ENCODE measurements around the gene PDE6B. TPM values are rescaled to one million over a fixed set of nuclear protein-coding genes. Genes with fewer than 3 reads are reported as not detected.
"Not testable (repeated sequence)": the region's sequence is repeated elsewhere in the genome, so short reads cannot be mapped to it uniquely, and the experiment has no call there.

PDE6B gene
- total RNA-seq, 1 donor from 2014 or later, result 1.5 TPM

DNA sequence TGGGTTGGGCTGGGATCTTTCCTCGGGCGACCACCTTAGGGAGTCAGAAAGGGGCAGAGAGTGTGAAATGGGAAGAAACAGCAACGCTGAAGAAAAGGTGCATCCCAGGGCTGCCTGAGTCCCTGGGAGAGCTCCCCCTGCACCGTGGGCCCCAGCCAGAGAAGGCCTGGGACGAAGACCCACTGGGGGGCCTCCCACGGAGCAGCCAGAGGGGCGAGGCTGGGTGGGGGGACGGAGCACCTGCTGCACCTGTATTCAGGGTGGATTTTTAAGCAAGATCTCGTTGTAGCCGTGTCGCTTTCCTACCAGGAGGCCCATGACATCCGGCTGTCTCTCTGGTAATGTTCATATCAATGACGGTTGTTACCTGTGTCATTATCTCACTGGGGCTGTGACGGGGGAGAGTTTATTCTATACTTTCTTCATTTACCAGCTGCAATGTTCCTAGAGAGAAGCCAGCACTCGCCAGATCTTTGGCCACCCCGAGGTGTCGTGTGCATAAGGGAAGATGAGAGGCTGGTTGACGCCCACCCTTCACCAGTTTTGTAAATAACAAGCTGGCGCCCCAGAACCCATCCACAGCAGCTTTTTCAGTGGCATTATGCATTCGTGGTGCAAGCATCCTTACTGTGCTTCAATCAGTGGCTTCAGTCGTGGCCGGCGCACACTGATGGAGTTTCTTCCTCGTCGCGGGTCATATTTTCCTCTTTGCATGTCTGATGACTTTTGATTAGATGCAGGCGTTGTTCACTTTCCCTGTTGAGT, 74.6 kb downstream of the PDE6B start:
- DNase-seq (ENCODE audit: extremely low read depth, low read depth, low spot score), result no peak

- no peak for DNase-seq (ENCODE audit: extremely low read depth, low read depth, low spot score)
Observed at GRCh38 chr4:700587-701264, 75.4 kb downstream of the PDE6B start.

GRCh38 chr4:702618-703048, 77.3 kb downstream of the PDE6B start:
- DNase-seq (ENCODE audit: extremely low read depth, low read depth, low spot score), result no peak

GRCh38 chr4:703336-704197, 78.2 kb downstream of the PDE6B start:
- DNase-seq (ENCODE audit: extremely low read depth, low read depth, low spot score), result no peak

DNA sequence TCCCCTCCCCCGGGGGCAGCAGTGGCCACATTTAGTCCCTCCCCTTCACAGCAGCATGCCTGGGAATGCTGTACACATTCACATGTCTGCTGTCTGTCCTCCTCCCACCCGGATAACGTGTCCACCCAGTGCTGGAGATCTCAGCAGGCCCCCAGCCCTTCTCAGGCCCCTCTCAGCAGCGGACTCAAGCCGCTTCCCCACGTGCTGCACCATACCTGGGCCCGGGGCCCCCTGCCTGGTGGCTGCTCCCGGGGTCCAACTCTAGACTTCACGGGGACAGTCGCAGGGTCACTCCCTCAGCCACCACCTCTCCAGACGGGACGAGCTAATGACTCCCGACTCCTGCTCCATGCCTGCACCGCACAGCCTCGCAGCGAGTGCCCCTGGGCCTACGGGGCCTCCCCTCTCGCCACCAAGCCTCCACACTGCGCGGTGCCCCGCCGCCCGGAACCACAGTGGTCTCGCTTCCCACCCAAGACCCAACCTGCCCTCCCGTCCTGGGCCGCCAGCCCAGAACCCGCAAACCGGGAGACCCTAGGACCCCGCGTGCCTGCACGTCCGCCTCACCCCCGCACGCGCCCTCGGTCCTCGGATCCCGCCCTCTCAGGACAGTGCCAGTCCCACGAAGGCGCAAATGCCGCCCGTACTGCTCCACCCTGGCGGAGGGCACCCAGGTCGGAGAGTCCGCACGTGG, 79.0 kb downstream of the PDE6B start:
- no peak for DNase-seq (ENCODE audit: extremely low read depth, low read depth, low spot score)

DNA sequence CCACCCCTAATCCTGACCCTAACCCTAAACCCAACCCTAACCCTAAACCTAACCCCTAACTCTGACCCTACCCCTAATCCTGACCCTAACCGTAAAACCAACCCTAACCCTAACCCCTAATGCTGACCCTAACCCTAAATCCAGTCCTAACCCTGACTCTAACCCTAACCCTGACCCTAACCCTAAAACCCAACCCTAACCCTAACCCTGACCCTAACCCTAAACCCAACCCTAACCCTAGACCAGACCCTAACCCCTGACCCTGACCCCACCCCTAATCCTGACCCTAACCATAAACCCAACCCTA, 79.6 kb downstream of the PDE6B start:
- DNase-seq (ENCODE audit: extremely low read depth, low read depth, low spot score), result no peak

DNA sequence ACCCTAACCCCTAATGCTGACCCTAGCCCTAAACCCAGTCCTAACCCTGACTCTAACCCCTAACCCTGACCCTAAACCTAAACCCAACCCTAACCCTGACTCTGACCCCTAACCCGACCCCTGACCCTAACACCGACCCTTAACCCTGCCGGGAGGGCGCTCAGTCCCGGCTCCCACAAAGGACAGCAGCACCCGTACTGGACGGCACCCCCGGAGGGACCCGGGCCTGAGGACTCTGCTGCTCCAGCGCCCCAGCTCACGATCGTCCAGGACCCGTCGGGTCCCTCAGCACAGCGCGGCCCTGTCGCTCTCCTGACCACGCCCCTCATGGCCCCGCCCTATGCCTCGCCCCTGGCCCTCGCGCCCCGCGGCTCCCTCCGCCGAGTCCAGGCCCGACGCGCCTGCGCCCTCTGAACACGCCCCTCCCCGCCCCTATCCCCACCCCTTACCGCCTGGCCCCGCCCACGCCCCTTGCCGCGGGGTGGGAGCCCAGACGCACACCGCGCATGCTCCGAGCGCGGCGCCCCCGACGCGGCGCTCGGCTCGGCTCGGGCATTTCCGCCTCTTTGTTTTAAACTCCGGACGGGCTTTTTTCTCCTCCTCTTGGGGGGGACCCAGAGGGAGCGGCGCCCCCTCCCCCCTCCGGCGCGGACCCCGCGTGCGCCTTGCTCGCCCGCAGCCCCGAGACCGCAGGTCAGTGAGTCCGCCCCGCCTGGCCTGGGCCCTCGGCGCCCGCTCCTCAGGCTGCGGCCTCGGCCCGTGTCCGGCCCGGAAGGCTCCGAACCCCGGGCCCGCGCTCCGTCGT, 80.1 kb downstream of the PDE6B start, which contains the start of gene PCGF3:
PCGF3 (plus strand) TSS at position 555 of the 805 bp plus-strand sequence. CDS start 27,849 bp downstream, outside the sequence.
- no peak for DNase-seq (ENCODE audit: extremely low read depth, low read depth, low spot score)

- not testable (repeated sequence) for DNase-seq (ENCODE audit: extremely low read depth, low read depth, low spot score)
Observed at GRCh38 chr4:706083-706633, 80.8 kb downstream of the PDE6B start.

DNA sequence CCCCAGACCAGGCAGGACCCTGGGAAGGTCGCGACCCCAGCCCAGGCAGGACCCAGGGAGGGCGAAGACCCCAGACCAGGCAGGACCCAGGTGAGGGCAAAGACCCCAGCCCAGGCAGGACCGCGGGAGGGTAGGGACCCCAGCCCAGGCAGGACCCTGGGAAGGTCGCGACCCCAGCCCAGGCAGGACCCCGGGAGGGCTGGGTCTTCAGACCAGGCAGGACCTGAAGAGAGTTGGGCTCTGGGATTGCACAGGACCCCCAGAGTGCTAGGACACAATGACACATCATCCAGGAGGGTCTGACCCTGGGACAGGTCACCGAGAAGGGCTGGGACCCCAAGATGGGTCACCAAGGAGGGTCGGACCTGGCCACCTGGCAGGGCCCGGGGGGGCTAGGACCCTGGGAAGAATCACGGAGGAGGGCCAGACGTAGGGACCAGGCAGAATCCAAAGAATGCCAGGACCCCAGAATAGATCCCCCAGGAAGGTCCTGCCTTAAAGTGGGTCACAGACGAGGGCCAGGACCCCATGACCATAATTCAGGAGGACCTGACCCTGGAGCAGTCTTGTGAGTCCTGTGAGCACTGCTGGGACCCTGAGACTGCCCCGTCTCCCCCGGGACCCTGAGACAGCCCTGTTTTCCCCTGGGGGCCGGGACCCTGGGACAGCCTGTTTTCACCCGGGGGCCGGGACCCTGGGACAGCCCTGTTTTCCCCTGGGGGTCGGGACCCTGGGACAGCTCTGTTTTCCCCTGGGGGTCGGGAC, 81.6 kb downstream of the PDE6B start:
- no peak for DNase-seq (ENCODE audit: extremely low read depth, low read depth, low spot score)

DNA sequence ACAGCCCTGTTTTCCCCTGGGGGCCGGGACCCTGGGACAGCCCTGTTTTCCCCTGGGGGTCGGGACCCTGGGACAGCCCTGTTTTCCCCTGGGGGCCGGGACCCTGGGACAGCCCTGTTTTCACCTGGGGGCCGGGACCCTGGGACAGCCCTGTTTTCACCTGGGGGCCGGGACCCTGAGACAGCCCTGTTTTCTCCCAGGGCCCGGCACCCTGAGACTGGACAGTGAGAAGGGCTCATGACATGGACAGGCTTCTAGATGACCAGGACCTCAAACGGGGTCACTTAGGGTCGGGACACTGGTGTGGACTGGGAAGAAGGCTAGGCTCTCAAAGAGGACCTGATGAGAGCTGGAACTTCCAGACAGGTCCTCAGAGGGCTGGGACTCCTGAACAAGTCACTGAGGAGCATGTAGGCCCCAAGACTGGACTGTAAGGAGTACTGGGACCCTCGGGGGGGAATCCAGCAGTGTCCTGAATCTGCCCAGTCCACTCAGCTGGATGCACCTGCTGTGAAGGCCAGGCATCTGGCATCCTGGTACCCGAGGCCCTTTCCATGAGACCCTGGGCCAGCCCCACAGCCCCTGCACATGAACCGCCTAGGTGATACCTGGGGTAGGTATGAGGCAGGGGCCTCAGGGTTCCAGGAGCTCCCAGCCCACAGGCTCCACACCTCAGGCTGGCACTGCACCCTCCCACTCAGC, 82.7 kb downstream of the PDE6B start:
- DNase-seq (ENCODE audit: extremely low read depth, low read depth, low spot score), result no peak

GRCh38 chr4:708631-708933, 83.2 kb downstream of the PDE6B start:
- no peak for DNase-seq (ENCODE audit: extremely low read depth, low read depth, low spot score)

DNA sequence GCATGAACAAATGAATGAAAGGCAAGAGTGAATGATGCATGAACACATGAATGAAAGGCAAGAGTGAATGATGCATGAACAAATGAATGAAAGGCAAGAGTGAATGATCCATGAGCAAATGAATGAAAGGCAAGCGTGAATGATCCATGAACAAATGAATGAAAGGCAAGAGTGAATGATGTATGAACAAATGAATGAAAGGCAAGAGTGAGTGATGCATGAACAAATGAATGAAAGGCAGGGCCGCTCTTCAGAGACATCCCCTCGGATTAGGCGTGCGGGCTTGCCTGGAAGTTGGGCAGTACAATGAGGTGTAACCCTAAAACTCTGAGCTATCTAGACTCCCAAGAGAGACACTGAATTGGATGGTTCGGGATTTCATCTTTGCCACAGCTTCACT, 84.0 kb downstream of the PDE6B start:
- DNase-seq (ENCODE audit: extremely low read depth, low read depth, low spot score), result no peak

DNA sequence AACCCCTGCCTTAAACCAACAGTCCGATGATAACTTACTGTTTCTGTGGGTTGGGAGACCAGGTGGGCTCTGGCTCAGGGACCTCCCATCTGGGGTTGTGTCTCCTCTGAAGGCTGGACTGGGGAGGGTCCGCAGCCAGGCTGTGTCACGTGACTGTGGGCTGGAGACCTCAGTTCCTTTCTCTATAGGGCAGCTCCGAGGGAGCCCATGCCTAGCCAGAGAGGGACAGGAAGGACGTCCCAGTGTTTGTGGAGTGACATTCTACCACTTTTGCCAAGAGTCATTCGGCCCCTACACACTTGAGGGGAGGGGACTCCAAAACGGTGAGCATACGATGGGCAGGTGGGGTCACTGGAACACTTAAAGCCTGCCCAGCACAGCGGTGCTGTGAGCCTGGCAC, 84.7 kb downstream of the PDE6B start:
- no peak for DNase-seq (ENCODE audit: extremely low read depth, low read depth, low spot score)

DNA sequence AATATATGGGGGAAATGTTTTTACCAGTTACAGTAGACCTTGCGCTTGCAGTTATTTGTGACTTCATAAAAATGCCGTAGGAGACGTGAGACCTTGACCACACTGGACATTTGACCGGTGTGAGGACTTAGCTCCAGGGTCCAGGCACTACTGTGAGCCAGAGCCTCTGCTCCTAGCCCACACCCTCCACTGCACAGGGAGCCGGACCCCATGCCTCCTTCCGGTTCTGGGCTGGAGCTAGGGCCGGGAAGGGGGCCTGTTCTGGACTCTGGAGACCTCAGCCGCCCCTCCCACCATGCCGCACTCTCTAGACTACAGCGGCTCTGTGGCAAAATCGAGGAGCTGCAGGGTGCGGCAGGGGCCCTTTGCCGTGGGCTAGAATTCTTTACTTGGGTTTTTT, 85.5 kb downstream of the PDE6B start:
- DNase-seq (ENCODE audit: extremely low read depth, low read depth, low spot score), result no peak

DNA sequence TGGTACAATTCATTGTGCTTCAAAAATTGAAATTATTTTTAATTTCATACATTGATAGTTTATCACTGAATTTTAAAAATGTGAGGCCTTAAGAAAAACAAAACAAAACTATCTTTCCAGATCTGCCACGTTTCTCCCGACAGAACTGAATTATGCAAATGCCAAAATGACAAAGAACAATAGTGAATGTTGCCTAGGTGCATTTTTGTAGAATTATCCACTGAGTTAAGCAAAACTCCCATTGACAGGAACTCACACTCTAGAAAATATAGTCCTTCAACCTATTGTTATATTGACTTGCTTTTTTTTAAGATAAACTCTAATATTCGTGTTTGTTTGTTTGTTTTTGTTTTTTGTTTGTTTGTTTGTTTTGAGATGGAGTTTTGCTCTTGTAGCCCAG, 86.7 kb downstream of the PDE6B start:
- DNase-seq (ENCODE audit: extremely low read depth, low read depth, low spot score), result no peak

DNA sequence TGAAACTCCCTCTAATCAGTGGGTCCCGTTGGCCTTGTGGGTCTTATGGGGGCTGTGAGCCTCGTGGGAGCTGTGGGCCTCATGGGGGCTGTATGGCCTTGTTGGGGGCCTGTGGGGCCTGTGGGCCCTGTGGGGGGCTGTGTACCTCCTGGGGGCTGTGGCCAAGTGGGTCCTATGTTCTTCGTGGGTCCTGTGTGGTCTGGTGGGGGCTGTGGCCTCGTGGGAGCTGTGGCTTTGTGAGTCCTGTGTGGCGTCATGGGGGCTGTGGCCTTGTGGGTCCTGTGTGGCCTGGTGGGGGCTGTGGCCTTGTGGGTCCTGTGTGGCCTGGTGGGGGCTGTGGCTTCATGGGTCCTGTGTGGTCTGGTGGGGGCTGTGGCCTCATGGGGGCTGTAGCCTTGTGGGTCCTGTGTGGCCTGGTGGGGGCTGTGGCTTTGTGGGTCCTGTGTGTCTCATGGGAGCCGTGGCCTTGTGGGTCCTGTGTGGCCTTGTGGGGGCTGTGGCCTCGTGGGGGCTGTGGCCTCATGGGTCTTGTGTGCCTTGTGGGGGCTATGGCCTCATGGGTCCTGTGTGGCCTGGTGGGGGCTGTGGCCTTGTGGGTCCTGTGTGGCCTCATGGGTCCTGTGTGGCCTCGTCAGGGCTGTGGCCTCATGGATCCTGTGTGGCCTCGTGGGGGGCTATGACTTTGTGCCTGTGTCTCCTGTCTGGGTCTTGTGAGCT, 87.7 kb downstream of the PDE6B start:
- no peak for DNase-seq (ENCODE audit: extremely low read depth, low read depth, low spot score)

DNA sequence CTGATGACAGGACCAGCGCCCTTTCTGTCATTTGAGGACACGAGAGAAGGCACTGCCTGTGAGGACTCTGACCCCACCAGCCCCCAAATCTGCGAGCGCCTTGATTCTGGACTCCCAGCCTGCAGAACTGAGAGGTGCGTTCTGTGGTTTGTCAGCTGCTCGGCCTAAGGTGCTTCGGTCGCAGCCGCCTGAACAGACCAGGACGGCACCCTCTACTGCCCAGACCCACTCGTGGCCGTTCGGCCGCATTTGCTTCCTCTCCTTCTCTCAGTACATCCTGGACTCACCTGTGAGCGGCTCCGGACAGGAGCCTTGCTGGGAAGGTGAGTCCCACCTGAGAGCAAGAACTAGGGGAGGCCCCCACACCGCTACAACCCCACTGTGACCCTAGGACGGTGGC, 88.7 kb downstream of the PDE6B start:
- DNase-seq (ENCODE audit: extremely low read depth, low read depth, low spot score), result no peak
